Karpas-422 (cell line): ENCODE data around the gene STX8. TPM values are rescaled to one million over a fixed set of nuclear protein-coding genes. Genes with fewer than 3 reads are reported as not detected.
"Not testable (repeated sequence)": the region's sequence is repeated elsewhere in the genome, so short reads cannot be mapped to it uniquely, and the experiment has no call there.

Experiments used
- DNase-seq: peaks from one replicate; pipeline ENCODE4 v3.0.0-alpha.2; 2015
- H2AFZ ChIP-seq: fragments of 200-600 bp; sonication (generic); 2 replicates; pipeline ENCODE4 v1.6.1; 2014; ENCODE audit warnings: antibody characterized with exemption, low read length, mixed read lengths
- H3K27ac ChIP-seq: fragments of 200-600 bp; sonication (generic); 2 replicates; pipeline ENCODE4 v1.5.1; 2014; ENCODE audit warnings: mild to moderate bottlenecking, low read length, moderate library complexity
- H3K27me3 ChIP-seq: fragments of 200-600 bp; sonication (generic); 2 replicates; pipeline ENCODE4 v1.6.1; 2014; ENCODE audit warnings: low read length, mixed read lengths
- H3K36me3 ChIP-seq: fragments of 200-600 bp; sonication (generic); 2 replicates; pipeline ENCODE4 v1.6.1; 2014; ENCODE audit warnings: low read length, mixed read lengths; ENCODE audit not compliant: insufficient read depth
- H3K4me1 ChIP-seq: fragments of 200-600 bp; sonication (generic); 2 replicates; pipeline ENCODE4 v1.6.1; 2014; ENCODE audit warnings: mild to moderate bottlenecking, low read length, mixed read lengths
- H3K4me2 ChIP-seq: fragments of 200-600 bp; sonication (generic); 2 replicates; pipeline ENCODE4 v1.6.1; 2014; ENCODE audit warnings: low read length, low read depth, mild to moderate bottlenecking; ENCODE audit not compliant: poor library complexity, severe bottlenecking
- H3K4me3 ChIP-seq: fragments of 200-600 bp; sonication (generic); 2 replicates; pipeline ENCODE4 v1.5.1; 2014; ENCODE audit warnings: mild to moderate bottlenecking, antibody characterized with exemption, low read length, mixed read lengths
- H3K79me2 ChIP-seq: fragments of 200-600 bp; sonication (generic); 2 replicates; pipeline ENCODE4 v1.6.1; 2014; ENCODE audit warnings: mild to moderate bottlenecking, low read length, mixed read lengths
- H3K9ac ChIP-seq: fragments of 200-600 bp; sonication (generic); 2 replicates; pipeline ENCODE4 v1.6.0; 2014; ENCODE audit warnings: low read length
- H3K9me2 ChIP-seq: fragments of 200-600 bp; sonication (generic), shearing (Covaris generic); replicated peaks from 2 replicates; pipeline ENCODE4 v1.6.0; 2014; ENCODE audit warnings: mild to moderate bottlenecking, low read length, moderate library complexity; ENCODE audit not compliant: insufficient read depth
- H3K9me3 ChIP-seq: fragments of 300-700, 200-600 bp; sonication (generic); 2 replicates; pipeline ENCODE4 v1.6.1; 2014; ENCODE audit warnings: low read length, mixed read lengths
- H4K20me1 ChIP-seq: fragments of 200-600 bp; sonication (generic); 2 replicates; pipeline ENCODE4 v1.6.1; 2014; ENCODE audit warnings: mild to moderate bottlenecking, antibody characterized with exemption, low read length, low read depth; ENCODE audit not compliant: insufficient read depth
- total RNA-seq: library from RNA; depleted of rRNA; stranded (reverse); fragments of >200 nt; shearing (Covaris generic); gene quantifications from 2 replicates; pipeline ENCODE4 v1.2.3, GENCODE V29; 2014; ENCODE audit warnings: low replicate concordance

STX8 gene
- total RNA-seq, 1 experiment from 2014 or later: 40.0 TPM

GRCh38 chr17:9568004-9568403 lies 7.6 kb downstream of the STX8 start:
- Histone ChIP-seq H3K9me3 (no peaks in the 10 kb centered on the region), H3K4me3 (no peak overlapping the region), H3K4me1 (peaks cover 10% of the 10 kb centered on the region; the same call in 1 of the 2 replicates), H3K4me2 (no peak overlapping the region), H3K27me3 (no peaks in the 10 kb centered on the region), H3K27ac (no peak overlapping the region), H2AFZ (no peak overlapping the region), H3K9ac (no peak overlapping the region), H3K9me2 (no peaks in the 10 kb centered on the region), H3K79me2 (peaks cover 36% of the 10 kb centered on the region), H4K20me1 (no peaks in the 10 kb centered on the region), H3K36me3 (no peaks in the 10 kb centered on the region)
- DNase-seq: no peak

- peaks cover 32% of the 10 kb centered on the region; the same call in 1 of the 2 replicates for H3K79me2 ChIP-seq
- H3K9ac ChIP-seq, H3K27me3 ChIP-seq, H2AFZ ChIP-seq, H3K27ac ChIP-seq, H3K36me3 ChIP-seq, DNase-seq, H3K9me3 ChIP-seq, H3K4me2 ChIP-seq, H3K4me1 ChIP-seq, H3K9me2 ChIP-seq, H3K4me3 ChIP-seq, H4K20me1 ChIP-seq: not testable (repeated sequence)
Observed at GRCh38 chr17:9566739-9567138, 8.9 kb downstream of the STX8 start.

- H4K20me1 ChIP-seq: no peaks in the 10 kb centered on the region
- H3K9me3 ChIP-seq: no peaks in the 10 kb centered on the region
- H3K9me2 ChIP-seq: no peaks in the 10 kb centered on the region
- DNase-seq: no peak
- H3K36me3 ChIP-seq: no peaks in the 10 kb centered on the region
- H3K4me2 ChIP-seq: no peak overlapping the region
- no peak overlapping the region for H3K4me3 ChIP-seq
- H3K27me3 ChIP-seq: no peaks in the 10 kb centered on the region
- no peak overlapping the region for H3K27ac ChIP-seq
- H3K9ac ChIP-seq: no peak overlapping the region
- H3K4me1 ChIP-seq: peaks cover 10% of the 10 kb centered on the region; the same call in 1 of the 2 replicates
- H3K79me2 ChIP-seq: peaks cover 31% of the 10 kb centered on the region
- no peak overlapping the region for H2AFZ ChIP-seq
Observed at GRCh38 chr17:9566067-9566466, 9.6 kb downstream of the STX8 start.

GRCh38 chr17:9564104-9564503 lies 11.5 kb downstream of the STX8 start:
- H3K79me2 ChIP-seq: peaks cover 32% of the 10 kb centered on the region
- no peak overlapping the region for H3K27ac ChIP-seq
- H3K36me3 ChIP-seq: no peaks in the 10 kb centered on the region
- no peak overlapping the region for H3K4me2 ChIP-seq
- no peak overlapping the region for H3K9ac ChIP-seq
- no peaks in the 10 kb centered on the region for H3K27me3 ChIP-seq
- no peaks in the 10 kb centered on the region for H4K20me1 ChIP-seq
- DNase-seq: no peak
- no peak overlapping the region for H2AFZ ChIP-seq
- H3K4me3 ChIP-seq: no peak overlapping the region
- H3K4me1 ChIP-seq: peaks cover 10% of the 10 kb centered on the region; the same call in 1 of the 2 replicates
- H3K9me2 ChIP-seq: no peaks in the 10 kb centered on the region
- no peaks in the 10 kb centered on the region for H3K9me3 ChIP-seq

- Histone ChIP-seq H3K4me3 (no peak overlapping the region), H3K4me2 (no peak overlapping the region), H3K9ac (no peak overlapping the region), H3K27me3 (no peaks in the 10 kb centered on the region), H3K27ac (no peak overlapping the region), H3K9me3 (no peaks in the 10 kb centered on the region), H2AFZ (no peak overlapping the region), H3K36me3 (no peaks in the 10 kb centered on the region), H4K20me1 (no peaks in the 10 kb centered on the region), H3K4me1 (no peaks in the 10 kb centered on the region), H3K79me2 (peaks cover 20% of the 10 kb centered on the region), H3K9me2 (no peaks in the 10 kb centered on the region)
- DNase-seq: no peak
Observed at GRCh38 chr17:9557857-9558256, 17.8 kb downstream of the STX8 start.

- Histone ChIP-seq H3K9ac (no peak overlapping the region), H3K27me3 (no peaks in the 10 kb centered on the region), H3K4me3 (no peak overlapping the region), H3K9me2 (no peaks in the 10 kb centered on the region), H3K27ac (no peak overlapping the region), H2AFZ (no peak overlapping the region), H3K4me2 (no peak overlapping the region), H3K36me3 (no peaks in the 10 kb centered on the region), H3K9me3 (no peaks in the 10 kb centered on the region), H3K79me2 (peaks cover 17% of the 10 kb centered on the region), H4K20me1 (no peaks in the 10 kb centered on the region), H3K4me1 (no peaks in the 10 kb centered on the region)
- no peak for DNase-seq
Observed at GRCh38 chr17:9557161-9557755, 18.4 kb downstream of the STX8 start.

GRCh38 chr17:9554715-9555114 lies 20.9 kb downstream of the STX8 start:
- H3K4me1 ChIP-seq, H3K79me2 ChIP-seq, H3K4me3 ChIP-seq, H3K4me2 ChIP-seq, H3K9ac ChIP-seq, H3K36me3 ChIP-seq, H3K9me3 ChIP-seq, H3K27ac ChIP-seq, H3K9me2 ChIP-seq, H4K20me1 ChIP-seq, H2AFZ ChIP-seq, H3K27me3 ChIP-seq: not testable (repeated sequence)
- DNase-seq: peak; percentile 90

GRCh38 chr17:9553596-9553995 lies 22.0 kb downstream of the STX8 start:
- H3K79me2 ChIP-seq: peaks cover 4% of the 10 kb centered on the region; the same call in 1 of the 2 replicates
- no peaks in the 10 kb centered on the region for H3K36me3 ChIP-seq
- H3K4me1 ChIP-seq: no peaks in the 10 kb centered on the region
- no peaks in the 10 kb centered on the region for H4K20me1 ChIP-seq
- H3K4me2 ChIP-seq: no peak overlapping the region
- H3K9ac ChIP-seq: no peak overlapping the region
- no peaks in the 10 kb centered on the region for H3K27me3 ChIP-seq
- no peaks in the 10 kb centered on the region for H3K9me2 ChIP-seq
- no peaks in the 10 kb centered on the region for H3K9me3 ChIP-seq
- DNase-seq: no peak
- no peak overlapping the region for H3K4me3 ChIP-seq
- no peak overlapping the region for H3K27ac ChIP-seq
- no peak overlapping the region for H2AFZ ChIP-seq
